Suprapubic skin (tissue), 4 donors: ENCODE data around the gene SVIL. TPM values are rescaled to one million over a fixed set of nuclear protein-coding genes. Genes with fewer than 3 reads are reported as not detected.

Source experiments
- DNase-seq, 2 donors: peaks; one replicate each; pipeline ENCODE4 v3.0.0-alpha.2; 2019; ENCODE audit warnings: low spot score in 2 of 2
- H3K27ac ChIP-seq: fragments of 200-600 bp; sonication (generic); one replicate; pipeline ENCODE4 v1.5.1; 2019
- H3K27me3 ChIP-seq: fragments of 200-600 bp; sonication (generic); one replicate; pipeline ENCODE4 v1.5.1; 2019
- H3K36me3 ChIP-seq: fragments of 200-600 bp; sonication (generic); one replicate; pipeline ENCODE4 v1.5.1; 2019
- H3K4me1 ChIP-seq: fragments of 200-600 bp; sonication (generic); one replicate; pipeline ENCODE4 v1.5.1; 2019
- H3K4me3 ChIP-seq: fragments of 200-600 bp; sonication (generic); one replicate; pipeline ENCODE4 v1.5.1; 2019; ENCODE audit warnings: mild to moderate bottlenecking
- H3K9me3 ChIP-seq: fragments of 200-600 bp; sonication (generic); one replicate; pipeline ENCODE4 v1.5.1; 2019
- CTCF ChIP-seq, 2 donors: fragments of 200-600 bp in 1 of 2; fragments of 450-650 bp in 1 of 2; sonication (generic) in 1 of 2; IDR thresholded peaks; one replicate each; pipeline ENCODE4 v1.5.1; 2016 to 2019; ENCODE audit warnings: antibody characterized with exemption in 2 of 2, mild to moderate bottlenecking in 1 of 2, moderate library complexity in 1 of 2
- EP300 ChIP-seq: sonication (generic); formaldehyde crosslinking; IDR thresholded peaks from one replicate; pipeline ENCODE4 v1.6.1; 2017; ENCODE audit warnings: antibody characterized with exemption
- POLR2A ChIP-seq, 2 donors: fragments of 450-650 bp; IDR thresholded peaks; one replicate each; pipeline ENCODE4 v1.6.1; 2017; ENCODE audit warnings: antibody characterized with exemption in 2 of 2, mild to moderate bottlenecking in 2 of 2, moderate library complexity in 2 of 2
- POLR2AphosphoS5 ChIP-seq, 3 donors: sonication (generic); formaldehyde crosslinking; IDR thresholded peaks; one replicate each; pipeline ENCODE4 v1.6.1; 2017; ENCODE audit warnings: antibody characterized with exemption in 3 of 3
- WGBS: methylation state at CpG from one replicate; pipeline ENCODE4 v1.1.5; 2018; 5-methylcytosine and 5-hydroxymethylcytosine counted together
- total RNA-seq, 4 donors: library from RNA; depleted of rRNA; stranded (reverse); fragments of >200 nt; gene quantifications; one replicate each; pipeline ENCODE4 v1.1.0, GENCODE V29; 2016

The SVIL gene
- total RNA-seq, 4 donors from 2014 or later: 52.9 to 129 (median 72.1) TPM

DNA sequence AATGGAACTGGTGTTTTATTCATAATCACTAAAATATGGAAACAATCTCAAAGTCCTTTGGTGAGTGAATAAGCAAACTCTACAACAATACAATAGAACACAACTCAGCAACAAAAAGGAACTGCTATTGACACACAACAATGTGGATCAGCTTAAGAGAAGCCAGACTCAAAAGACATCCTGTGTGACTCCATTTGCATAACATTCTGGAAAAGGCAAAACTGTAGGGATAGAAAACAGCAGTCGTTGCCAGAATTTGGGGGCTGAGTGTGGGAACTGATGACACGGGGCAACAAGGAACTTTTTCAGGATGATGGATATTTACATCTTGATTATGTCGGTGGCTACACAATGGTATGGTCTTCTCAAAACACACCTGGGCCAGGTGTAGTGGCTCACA lies 32.4 kb upstream of the SVIL start:
- TF ChIP-seq POLR2AphosphoS5 (IDR thresholded peaks at IDR 0.05) (no peak), EP300 (no peak), POLR2A (IDR thresholded peaks at IDR 0.05) (no peak), CTCF (IDR thresholded peaks at IDR 0.05) (no peak)
- DNase-seq: no peak
- WGBS: 80% methylated on average over 3 of the region's 3 CpGs
- H3K4me1 ChIP-seq: peaks cover 9% of the 10 kb centered on the region
- H3K9me3 ChIP-seq: no peaks in the 10 kb centered on the region
- no peaks in the 10 kb centered on the region for H3K27me3 ChIP-seq
- H3K36me3 ChIP-seq: no peaks in the 10 kb centered on the region
- H3K4me3 ChIP-seq: no peak overlapping the region
- no peak overlapping the region for H3K27ac ChIP-seq

GRCh38 chr10:29666201-29666600 lies 31.4 kb upstream of the SVIL start:
- Histone ChIP-seq H3K4me1 (peaks cover 16% of the 10 kb centered on the region), H3K27me3 (no peaks in the 10 kb centered on the region), H3K9me3 (no peaks in the 10 kb centered on the region), H3K27ac (no peak overlapping the region), H3K4me3 (no peak overlapping the region), H3K36me3 (no peaks in the 10 kb centered on the region)
- 71% methylated on average over 7 of the region's 7 CpGs for WGBS
- TF ChIP-seq POLR2AphosphoS5 (IDR thresholded peaks at IDR 0.05) (no peak), EP300 (no peak), CTCF (IDR thresholded peaks at IDR 0.05) (no peak), POLR2A (IDR thresholded peaks at IDR 0.05) (no peak)
- no peak for DNase-seq

GRCh38 chr10:29663718-29664117 lies 28.9 kb upstream of the SVIL start:
- H3K4me1 ChIP-seq: peaks cover 33% of the 10 kb centered on the region
- 92% methylated on average over 8 of the region's 8 CpGs for WGBS
- no peak overlapping the region for H3K4me3 ChIP-seq
- H3K27me3 ChIP-seq: no peaks in the 10 kb centered on the region
- H3K27ac ChIP-seq: no peak overlapping the region
- TF ChIP-seq POLR2A (IDR thresholded peaks at IDR 0.05) (no peak), POLR2AphosphoS5 (IDR thresholded peaks at IDR 0.05) (no peak), EP300 (no peak), CTCF (IDR thresholded peaks at IDR 0.05) (no peak)
- no peak for DNase-seq
- no peaks in the 10 kb centered on the region for H3K9me3 ChIP-seq
- no peaks in the 10 kb centered on the region for H3K36me3 ChIP-seq

DNA sequence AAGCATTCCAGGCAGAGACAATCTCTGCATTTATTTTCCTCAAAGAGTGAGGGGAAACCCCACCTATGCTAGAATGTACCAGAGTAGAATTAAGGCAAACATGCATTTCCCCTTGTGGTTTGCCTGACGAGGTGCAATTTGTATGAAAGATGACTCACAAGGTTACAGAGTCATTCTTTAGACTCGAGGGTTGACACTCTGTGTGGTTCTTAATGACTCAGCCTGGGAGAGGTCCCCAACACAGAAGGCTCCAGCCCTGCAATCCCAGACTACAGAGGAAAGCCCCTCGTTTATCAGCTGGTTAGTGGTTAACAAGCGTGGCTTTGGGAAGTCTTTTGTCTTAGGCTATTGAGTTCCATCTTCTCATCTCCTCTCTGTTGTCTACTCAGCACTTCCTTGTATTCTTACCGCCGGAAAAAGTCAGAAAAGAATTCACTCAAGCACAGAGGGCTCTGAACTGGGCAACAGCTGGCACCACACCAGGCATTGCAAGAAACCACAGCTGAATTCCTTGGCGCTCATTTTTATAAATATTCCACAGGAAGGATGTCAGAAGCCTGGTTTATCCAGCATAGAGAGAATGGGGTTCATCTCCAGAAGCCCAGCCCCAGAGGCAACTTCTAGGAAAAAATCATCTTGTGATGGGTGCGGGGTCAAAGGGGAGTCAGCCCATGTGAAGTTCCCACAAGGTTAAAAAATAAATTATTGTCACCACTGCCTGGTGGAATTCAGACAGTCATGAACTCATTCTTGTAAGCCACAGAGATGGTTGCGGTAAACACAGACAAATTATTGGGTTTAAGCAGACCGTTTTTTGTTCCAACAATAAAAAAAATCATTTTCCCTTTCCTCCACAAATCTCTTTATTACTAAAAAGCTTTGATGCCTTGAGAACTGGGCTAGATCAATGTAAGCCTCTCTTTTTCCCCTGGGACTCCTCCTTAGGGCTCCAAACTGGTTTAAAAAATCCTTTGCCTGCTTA lies 24.5 kb upstream of the SVIL start:
- DNase-seq: no peak
- TF ChIP-seq EP300 (no peak), CTCF (IDR thresholded peaks at IDR 0.05) (peak; percentile 49 to 64)
- Histone ChIP-seq H3K4me1 (peaks cover 35% of the 10 kb centered on the region), H3K9me3 (no peaks in the 10 kb centered on the region), H3K27me3 (no peaks in the 10 kb centered on the region), H3K36me3 (peaks cover 30% of the 10 kb centered on the region), H3K27ac (peak overlapping the region; percentile 70), H3K4me3 (no peak overlapping the region)
- whole genome bisulfite sequencing: 21% methylated on average over 10 of the region's 10 CpGs

GRCh38 chr10:29657719-29658274 lies 23.0 kb upstream of the SVIL start:
- no peak for DNase-seq
- TF ChIP-seq POLR2AphosphoS5 (IDR thresholded peaks at IDR 0.05) (no peak), EP300 (no peak), POLR2A (IDR thresholded peaks at IDR 0.05) (no peak), CTCF (IDR thresholded peaks at IDR 0.05) (no peak)
- Histone ChIP-seq H3K36me3 (peaks cover 30% of the 10 kb centered on the region), H3K27me3 (no peaks in the 10 kb centered on the region), H3K27ac (no peak overlapping the region), H3K4me1 (peaks cover 35% of the 10 kb centered on the region), H3K9me3 (no peaks in the 10 kb centered on the region), H3K4me3 (no peak overlapping the region)
- WGBS: 79% methylated on average over 9 of the region's 9 CpGs
